SH-SY5Y (cell line): Measurements from ENCODE around the gene KIZ.

Experiments
- GATA2 ChIP-seq: IDR thresholded peaks from 2 replicates; pipeline ENCODE4 v1.6.1; 2011; ENCODE audit warnings: mild to moderate bottlenecking, low read depth, low read length
- GATA3 ChIP-seq: IDR thresholded peaks from 2 replicates; pipeline ENCODE4 v1.6.1; 2011; ENCODE audit warnings: low read depth, mild to moderate bottlenecking, low read length, moderate library complexity

Gene KIZ

GRCh38 chr20:21173485-21173884, 47.6 kb downstream of the KIZ start:
- no peak for TF ChIP-seq GATA3
- no peak for TF ChIP-seq GATA2

DNA sequence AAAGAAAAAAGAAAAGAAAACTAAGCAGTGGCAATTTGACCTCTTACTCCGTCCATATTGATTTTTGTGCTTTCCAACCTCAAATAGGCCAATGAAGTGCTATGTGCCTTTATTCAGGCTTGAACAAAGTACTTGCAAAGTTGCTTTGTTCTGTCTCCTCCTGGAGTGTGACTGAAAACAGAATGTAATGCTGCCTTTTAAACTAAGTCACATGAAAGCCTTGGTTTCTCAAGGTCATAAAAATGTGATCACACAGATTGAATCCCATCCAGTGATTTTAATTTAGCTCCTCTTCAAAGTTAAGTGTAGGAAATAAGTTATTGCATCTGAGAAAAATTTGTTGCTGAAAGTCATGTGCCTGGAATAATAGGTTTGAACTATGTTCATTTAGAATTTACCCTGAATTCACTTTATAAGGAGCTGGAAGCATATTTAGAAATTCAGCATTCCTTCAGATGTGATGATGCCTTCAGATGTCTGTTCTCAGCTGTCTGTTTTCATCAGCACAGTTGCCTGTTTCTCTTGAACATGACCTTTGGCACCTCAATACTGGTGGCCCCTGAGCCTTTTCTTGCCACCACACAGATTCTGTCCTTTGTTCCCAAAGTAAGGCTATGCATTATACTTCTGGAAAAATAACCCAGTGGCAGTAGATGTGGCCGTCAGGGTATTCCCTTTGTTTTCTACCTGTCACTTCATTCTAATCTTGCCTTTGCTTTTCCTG, 48.8 kb downstream of the KIZ start:
- TF ChIP-seq GATA2 (no peak), GATA3 (no peak)

DNA sequence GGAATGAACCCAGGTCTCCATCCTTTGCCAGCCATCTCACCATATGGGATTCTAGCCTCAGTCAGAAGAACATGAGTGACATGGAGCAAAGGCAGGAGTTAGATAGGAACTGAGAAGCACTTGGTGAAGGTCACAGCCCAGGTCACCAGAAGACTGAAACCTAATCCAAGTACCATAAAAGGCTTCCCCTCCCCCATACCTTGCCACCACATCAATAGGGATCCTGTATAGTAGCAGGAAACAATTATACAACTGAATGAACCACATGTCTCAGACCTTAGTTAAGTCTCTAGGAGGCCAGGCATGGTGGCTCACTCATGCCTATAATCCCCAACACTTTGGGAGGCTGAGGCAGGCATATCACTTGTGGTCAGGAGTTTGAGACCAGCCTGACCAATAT, 49.6 kb downstream of the KIZ start:
- TF ChIP-seq GATA3: no peak
- TF ChIP-seq GATA2: no peak

GRCh38 chr20:21177767-21178166, 51.9 kb downstream of the KIZ start:
- TF ChIP-seq GATA3 (no peak), GATA2 (no peak)

GRCh38 chr20:21179757-21180156, 53.9 kb downstream of the KIZ start:
- TF ChIP-seq GATA3 (no peak), GATA2 (no peak)

- TF ChIP-seq GATA2 (no peak), GATA3 (no peak)
These were observed 54.4 kb downstream of the KIZ start for GRCh38 chr20:21180248-21180647.

- TF ChIP-seq GATA2 (no peak), GATA3 (no peak)
These were observed 55.1 kb downstream of the KIZ start for GRCh38 chr20:21181028-21181427.

GRCh38 chr20:21182832-21183563, 57.1 kb downstream of the KIZ start:
- no peak for TF ChIP-seq GATA2
- no peak for TF ChIP-seq GATA3

DNA sequence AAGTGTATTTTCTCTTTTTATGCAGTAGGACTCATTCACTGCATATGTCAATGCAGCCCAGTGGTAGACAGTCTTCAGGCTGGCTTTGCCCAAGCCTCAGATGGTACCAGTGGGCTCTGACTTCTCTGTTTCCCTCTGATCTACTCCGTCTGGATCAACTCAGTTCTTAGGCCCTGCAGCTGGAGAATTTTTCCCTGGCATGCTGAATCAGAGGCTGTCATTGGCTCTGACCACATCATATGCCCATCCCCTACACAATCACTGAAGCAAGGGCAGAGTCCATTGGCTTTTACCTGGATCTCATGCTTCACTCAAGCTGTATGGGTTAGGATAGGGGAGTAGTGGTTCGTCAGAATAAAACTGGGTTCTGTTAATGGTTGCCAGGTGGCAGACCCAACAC, 57.8 kb downstream of the KIZ start:
- TF ChIP-seq GATA3 (no peak), GATA2 (no peak)

- no peak for TF ChIP-seq GATA3
- TF ChIP-seq GATA2: no peak
These were observed 58.9 kb downstream of the KIZ start for GRCh38 chr20:21184819-21185218.

DNA sequence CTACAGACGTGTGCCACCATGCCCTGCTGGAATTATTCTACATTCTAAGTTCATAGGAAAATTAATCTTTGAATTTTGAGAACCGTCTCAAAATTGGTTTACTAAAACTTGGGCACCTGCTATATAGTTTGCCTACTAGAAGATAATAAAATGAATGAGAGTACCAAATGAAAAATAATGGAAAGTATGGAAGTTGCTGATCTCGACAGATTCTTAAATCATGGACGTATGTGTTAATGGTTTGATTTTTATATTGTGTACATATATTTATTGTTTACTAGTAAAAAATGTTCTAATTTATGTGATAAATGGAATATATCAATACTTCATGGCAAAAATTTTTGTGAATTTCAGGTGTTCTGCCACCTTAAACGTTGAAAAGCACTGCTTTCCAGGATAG, 60.0 kb downstream of the KIZ start:
- TF ChIP-seq GATA3: no peak
- no peak for TF ChIP-seq GATA2

GRCh38 chr20:21189761-21190523, 64.1 kb downstream of the KIZ start:
- no peak for TF ChIP-seq GATA3
- TF ChIP-seq GATA2: no peak

GRCh38 chr20:21190869-21191268, 65.0 kb downstream of the KIZ start:
- TF ChIP-seq GATA2: no peak
- no peak for TF ChIP-seq GATA3

DNA sequence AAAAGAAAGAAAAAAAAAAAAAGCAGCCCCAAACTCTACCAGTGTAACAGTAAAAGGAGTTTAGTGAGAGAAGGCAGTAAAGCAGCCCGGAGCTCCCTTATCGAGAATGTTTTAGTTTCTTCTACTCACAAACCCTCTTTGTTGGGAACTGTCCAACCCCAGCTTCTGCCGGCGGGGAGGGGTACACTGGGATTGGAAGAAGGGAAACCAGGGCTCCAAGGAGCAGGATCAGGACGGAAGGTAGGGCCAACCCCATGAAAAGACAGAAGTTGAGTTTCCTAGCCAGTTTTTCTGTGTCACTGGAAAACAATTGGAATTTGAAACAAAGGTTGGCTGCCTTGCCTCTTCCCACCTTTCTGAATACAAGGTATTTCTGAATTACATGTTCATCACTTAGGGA, 66.0 kb downstream of the KIZ start:
- no peak for TF ChIP-seq GATA2
- TF ChIP-seq GATA3: no peak

DNA sequence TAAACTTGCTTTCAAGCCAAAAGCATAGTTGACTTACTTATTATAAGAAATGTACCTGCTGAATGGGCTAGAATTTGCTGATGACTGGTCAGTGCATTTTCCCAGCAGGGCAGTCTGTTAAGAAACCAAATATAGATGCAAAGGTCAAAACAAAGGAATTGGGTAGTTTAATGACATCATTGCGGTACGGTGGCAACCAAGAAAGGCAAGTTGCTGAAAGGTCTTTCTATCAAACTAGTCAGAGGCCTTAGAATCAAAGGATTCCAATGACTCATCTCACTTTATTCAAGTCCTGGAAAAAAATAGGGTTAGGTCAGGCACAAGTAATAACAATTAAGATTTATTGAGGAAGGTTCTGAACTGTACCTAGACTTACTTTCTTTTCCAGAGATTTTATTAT, 76.4 kb downstream of the KIZ start:
- TF ChIP-seq GATA3 (no peak), GATA2 (no peak)
